ENCODE results near the gene HHIPL2.

Gene HHIPL2

DNA sequence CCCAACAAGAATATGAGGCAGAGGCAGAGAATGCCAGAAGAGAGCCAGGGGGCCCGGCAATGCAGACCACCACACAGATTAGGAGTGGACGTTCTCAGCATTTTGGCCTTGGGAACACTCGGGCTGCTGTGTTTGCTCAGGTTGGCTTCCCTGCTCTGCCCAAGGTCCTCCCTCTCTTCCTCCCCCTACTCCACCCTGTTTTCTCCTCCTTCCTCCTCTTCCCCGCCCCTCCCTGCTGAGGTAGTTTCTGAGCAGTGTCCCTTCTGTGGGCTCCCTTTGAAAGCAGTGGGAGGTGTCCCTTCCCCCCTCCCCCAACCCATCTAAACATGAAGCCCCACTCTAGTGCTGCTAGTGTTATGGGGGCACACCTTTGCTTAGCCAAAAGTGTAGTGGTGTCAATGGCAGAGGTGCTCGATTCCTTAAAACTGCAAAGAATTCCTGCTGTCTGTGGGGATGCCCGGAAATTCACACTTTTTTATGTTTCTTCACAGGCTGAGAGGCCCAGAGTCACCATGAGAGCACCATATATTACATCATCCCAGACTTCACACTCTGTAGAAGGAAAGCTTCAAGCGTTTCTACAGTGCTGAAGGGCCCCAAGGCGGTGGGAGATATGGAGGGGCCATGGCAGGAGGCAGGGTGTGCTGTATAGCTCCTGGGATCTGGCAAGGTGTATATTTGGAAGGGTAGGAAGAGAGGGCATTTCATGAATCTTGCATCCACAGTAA, at the start of gene HHIPL2:
Gene HHIPL2 (minus strand): TSS at position 161 of the 728 bp plus-strand sequence. CDS start 60 bp downstream, at position 101.
- DNase-seq = no peak

DNA sequence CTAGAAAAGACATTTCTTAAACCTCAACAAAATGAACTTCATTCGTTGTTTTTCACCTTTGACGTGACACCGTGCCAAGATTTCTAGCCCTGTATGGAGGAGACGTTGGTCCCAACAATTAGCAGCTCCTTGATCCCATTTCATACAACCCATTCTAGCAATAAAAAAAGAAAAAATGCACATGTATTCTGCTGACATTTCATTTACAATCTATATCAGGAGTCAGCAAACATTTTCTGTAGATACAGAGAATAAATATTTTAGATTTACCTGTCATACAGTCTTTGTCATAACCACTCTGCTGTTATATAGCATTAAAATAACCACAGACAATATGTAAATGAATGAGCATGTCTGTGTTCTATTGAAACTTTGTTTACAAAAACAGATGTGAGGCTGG, 48.8 kb upstream of the HHIPL2 start:
- DNase-seq = no peak

DNA sequence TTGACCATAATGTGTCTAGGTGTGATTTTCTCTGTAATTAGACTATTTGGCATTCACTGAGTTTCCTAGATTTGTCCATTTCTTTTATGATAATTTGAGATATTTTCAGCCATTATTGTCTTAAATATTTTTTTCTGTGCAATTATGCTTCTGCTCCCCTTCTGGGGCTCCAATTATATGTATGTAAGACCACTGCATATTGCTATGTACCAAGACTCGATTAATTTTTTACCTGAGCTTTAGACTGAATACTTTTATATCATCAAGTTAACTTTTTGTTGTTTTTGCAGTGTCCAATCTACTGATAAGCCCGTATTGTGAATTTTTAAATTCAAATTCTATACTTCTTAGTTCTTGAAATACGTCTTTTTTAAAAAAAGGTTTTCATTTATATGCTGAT, 46.9 kb upstream of the HHIPL2 start:
- DNase-seq = no peak

DNA sequence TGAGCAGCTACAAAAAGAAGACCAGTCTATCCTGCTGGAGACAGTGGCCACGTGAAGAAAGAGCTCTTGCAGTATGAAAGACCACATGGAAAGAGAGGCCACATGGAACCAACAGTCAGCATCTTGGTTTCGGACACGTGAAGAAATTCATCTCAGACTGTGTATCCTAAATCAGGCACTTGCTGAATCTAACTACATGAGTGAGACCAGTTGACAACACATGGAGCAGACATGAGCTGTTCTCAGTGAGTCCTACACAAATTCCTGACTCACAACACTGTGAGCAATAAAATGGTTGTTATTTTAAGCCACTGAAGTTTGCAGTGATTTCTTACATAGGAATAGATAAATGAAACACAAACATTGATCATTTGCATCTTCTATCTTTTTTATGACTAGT, 44.3 kb upstream of the HHIPL2 start:
- peak in 5 of 58 donors; percentile 4 to 19 (median 15) for DNase-seq

DNA sequence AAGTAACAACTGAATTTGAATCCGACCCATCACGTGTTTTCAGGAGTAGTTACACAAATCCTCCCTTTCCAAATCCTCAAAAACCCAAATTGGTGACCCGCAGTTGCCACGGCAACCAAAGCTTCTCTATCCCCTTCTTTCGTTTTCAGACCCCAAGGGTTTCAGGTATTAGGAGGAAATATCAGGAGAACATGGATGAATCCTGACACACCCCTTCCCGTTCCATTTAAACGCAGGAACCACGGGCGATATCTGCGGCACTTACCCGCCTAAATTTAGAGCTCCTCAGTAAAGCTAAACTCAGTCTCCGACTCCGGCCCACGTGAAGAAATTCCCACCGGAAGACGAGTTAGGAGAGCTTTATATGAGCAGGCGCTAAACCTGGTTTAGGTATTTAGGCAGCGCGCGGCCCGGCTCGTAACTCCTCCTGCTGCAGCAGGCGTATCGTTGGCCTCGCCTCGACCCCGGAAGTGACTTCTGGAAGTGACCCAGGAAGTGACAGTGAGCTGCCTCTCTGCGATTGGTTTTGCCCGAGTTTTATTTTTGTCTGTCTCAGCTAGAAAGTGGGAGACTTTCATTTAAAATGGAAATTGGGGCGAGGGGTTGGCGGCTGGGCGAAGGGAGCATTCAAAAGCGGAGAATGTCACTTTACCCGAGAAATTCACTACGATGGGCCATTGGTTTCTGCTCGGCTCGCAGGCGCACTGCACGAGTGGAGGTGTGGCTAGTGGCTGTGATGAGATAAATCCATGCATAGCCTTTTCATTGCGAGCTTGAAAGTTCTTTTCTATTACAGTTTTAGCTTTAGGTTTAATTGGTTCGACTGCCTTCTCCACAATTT, 41.8 kb upstream of the HHIPL2 start, which contains the start of gene TAF1A:
Gene TAF1A (minus strand): TSS at position 472 of the 841 bp plus-strand sequence.
- peak in 57 of 58 donors; percentile 11 to 89 (median 76) for DNase-seq

DNA sequence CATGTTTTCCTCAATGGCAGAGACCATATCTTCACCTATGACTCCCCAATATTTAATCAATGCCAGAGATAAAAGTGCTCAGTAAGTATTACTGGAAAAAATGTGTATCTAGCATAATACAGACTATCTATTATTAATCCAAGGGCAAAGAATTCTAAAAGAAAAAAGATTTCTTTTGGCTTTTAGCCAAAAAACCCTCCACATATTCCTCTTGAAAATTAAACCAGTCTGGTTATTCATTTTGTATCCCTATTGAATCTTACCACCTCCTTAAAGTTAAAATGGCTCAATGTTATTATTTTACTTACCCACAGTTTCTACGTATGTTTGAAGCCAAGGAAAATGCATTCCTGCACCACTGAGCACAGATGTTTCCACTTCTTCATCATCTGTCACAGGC, 40.2 kb upstream of the HHIPL2 start:
- no peak for DNase-seq

DNA sequence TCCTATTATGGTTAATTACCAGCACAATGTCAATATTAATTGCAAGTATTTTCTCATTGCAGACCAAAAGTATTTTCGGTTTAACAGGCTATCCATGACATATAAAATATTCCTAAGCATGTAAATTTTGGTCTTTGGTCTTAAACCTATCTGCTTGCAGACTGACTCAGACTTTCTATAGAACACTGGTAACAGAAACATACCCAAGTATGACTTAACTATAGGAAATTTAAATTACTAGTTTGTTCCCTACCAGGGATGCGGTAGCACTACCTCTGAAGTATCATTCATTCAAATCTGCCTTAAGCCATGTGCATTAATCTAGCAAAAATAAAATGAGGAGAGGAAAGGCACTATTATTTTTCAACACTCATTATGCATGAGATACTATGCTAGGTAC, 38.9 kb upstream of the HHIPL2 start:
- DNase-seq = no peak

DNA sequence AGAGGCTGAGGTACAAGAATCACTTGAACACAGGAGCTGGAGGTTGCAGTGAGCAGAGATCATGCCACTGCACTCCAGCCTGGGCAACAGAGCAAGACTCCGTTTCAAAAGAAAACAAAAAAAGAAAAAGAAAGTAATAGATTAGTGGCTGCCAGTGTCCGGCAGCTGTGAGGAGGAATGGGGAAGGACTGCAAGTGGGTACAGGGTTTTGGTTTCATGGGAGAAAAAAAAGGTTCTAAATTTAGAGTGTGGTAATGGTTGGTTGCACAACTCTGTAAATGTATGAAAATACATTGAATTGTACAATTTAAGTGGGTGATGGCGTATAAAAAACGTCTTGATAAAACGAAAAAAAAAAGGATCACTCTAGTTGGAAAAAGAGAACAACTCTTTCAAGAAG, 35.2 kb upstream of the HHIPL2 start:
- DNase-seq = no peak

DNA sequence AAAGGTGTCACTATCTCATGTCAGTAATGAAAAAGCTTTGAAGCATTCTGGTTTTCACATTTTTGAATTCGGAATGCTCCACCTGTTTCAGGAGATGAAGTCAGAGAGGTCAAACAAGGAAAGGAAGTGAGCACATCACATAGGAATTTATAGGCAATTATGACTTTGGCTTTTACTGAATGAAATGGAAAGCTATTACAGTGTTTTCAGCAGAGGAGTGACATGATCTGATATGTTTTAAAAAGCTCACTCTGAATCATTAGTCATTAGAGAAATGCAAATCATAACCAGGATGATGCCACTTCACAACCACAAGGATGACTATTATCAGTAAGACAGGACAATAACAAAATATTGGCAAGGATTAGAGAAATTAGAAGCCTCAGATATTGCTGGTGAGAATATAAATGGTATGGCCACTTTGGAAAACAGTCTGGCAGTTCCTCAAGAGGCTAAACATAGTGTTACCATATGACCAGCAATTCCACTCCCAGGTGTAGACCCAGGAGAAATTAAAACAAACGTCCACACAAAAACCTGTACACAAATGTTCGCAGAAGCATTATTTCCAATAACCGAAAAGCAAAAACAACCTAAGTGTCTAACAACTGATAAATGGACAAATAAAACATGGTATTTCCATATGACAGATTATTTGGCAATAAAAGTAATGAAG, 34.3 kb upstream of the HHIPL2 start:
- no peak for DNase-seq

DNA sequence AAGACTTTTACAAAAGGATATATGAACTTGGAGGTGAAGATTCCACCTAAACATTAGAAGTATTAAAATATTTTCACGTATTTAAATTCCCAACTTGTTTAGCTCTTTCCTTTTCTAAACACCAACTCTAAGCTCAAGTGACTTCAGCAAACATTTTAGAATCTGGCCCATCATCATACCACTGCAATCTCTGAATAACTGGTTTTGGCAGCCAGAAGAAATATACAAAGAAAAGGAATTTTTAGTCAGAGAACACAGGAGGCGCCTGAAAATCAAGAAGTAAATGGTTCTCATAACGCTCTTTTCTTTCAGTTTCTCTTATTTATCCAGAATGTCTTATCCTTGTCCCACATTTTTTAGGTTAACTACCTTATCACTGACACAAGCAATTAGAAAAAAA, 31.4 kb upstream of the HHIPL2 start:
- no peak for DNase-seq

DNA sequence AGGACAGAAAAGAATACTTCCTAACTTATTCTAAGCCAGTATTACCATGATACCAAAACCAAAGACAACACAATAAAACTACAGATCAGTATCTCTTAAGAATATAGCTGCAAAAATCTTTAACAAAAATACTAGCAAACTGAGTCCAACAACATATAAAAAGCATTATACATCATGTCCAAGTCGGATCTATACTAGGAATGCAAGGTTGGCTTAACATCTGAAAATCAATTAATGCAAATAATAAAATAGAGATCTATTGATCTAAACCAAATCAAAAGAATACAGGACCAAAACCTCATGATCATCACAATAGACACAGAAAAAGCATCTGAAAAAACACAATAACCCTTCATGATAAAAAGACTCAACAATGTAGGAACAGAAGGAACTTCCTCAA, 22.9 kb upstream of the HHIPL2 start:
- DNase-seq = no peak

DNA sequence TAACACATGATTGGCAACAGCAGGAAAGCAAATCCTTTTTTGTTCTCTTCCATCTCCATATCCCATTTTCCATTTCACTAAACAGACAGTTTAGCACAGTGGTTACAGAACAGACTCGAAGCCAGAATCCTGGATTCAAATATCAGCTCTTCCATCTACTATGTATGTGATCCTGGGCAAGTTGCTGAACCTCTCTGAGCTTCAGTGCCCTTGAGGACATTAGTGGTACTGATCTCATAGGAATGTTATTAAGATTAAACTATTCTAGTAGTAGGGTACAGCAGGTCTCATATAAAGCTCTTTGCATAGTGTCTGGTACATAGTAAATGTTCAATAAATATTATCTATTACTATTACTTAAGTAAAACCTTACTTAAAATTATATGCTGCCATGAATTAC, 13.8 kb upstream of the HHIPL2 start:
- DNase-seq = no peak

DNA sequence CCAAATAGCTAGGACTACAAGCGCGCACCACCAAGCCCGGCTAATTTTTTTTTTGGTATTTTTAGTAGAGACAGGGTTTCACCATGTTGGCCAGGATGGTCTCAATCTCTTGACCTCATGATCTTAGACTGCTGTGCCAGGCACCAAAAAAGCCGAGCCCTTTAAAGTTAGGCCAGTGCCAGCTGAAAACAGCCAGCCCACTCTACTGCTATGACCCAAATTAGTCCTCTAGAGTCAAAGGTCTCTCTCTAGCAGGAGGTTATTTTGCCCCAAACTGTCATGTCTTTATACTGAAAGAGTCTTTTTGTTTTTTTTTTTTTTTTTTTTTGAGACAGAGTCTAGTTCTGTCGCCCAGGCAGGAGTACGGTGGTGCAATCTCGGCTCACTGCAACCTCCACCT, 9.7 kb upstream of the HHIPL2 start:
- no peak for DNase-seq

DNA sequence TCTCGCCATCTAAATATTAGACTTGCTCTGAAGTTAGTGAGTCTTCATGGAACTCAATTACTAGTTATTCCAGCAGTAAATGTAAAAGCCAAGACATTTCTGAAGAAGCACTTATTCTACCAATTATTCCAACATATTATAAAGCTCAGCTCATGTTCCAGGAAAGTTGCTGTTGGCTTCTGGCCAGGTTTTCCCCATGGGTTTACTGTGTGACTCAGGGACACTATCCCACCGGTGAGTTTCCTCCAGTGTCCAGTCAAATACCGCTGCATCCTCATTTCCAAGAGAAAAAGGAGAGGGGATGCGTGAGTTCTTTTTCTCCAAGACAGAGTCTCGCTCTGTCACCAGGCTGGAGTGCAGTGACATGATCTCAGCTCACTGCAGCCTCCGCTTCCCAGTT, 9.2 kb upstream of the HHIPL2 start:
- DNase-seq = peak in 1 of 58 donors; percentile 12

DNA sequence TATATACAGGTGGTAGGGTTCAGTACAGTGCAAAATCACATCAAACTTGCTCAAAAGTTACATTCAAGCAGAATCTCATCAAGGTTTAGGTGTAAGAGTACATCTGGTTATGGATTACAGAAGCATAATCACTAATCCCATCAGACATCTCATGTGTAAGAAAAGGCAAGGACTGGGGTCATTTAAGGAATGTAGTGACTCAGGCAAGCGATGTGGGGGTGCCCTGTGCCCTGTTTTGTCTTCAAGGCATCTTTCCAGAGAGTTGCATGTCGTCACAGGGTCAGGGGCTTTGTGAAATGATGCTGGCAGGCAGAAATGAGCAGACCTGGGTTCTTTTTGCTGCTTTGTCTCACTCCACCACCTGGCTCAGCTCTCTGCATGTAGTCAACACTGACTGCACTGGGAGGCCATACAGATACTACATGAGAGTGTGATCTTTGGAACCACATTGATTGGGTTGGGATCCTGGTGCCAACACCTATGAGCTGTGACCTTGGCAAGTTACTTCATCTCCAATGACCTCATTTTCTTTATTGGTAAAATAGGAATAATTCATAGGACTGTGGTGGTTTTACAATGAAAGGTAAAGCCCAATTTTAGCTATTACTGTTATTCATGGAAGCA, 8.2 kb upstream of the HHIPL2 start:
- DNase-seq = no peak

DNA sequence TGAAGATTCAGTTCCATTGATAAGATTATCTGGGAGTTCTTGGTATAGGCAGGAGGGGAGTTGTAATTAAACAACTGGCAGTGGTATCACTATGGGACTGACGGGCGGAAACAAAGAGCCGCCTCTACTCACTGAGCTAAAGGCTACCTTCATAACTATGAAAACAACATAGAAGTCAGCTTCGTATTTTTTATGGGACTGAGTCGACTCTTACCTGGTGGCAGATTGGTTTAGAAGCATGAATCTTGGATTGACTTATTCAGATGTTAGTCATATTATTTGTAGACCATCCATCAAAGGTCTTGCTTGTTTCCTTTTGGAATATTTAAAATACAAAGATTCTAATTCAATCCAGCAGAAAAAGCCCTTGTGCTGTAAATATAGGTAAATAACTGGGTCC, 6.3 kb upstream of the HHIPL2 start:
- DNase-seq = no peak

DNA sequence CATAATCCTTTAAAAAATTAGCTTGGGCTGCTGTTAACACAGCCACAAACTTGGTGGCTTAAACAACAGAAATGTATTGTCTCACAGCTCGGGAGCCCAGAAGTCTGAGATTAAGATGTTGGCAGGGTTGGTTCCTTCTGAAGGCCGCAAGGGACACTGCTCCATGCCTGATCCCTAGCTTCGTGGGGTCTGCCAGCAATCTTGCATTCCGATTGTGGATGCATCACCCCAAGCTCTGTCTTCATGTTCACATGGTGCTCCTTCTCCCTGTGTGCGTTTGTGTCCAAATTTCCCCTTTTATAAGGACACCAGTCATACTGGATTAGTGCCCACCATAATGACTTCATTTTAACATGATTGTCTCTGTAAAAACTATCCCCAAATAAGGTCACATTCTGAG, 5.0 kb upstream of the HHIPL2 start:
- DNase-seq = no peak

DNA sequence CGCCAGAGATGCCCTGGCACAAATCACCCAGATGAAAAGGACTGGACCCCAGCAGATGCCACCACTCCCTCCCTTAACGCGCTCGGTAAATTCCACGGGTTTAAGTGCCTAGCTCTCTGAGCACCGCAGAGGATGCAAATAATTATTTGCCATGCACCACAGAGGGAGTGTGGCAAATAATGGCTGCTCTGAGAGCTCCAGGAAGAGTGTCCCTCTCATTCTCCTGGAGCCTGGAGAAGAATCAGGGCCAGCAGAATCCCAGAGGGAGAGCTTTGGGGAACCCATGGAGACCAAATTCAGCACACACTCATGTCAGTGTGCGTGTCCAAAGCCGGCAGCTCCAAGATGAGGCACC, 667 bp downstream of the HHIPL2 start:
- no peak for DNase-seq

DNA sequence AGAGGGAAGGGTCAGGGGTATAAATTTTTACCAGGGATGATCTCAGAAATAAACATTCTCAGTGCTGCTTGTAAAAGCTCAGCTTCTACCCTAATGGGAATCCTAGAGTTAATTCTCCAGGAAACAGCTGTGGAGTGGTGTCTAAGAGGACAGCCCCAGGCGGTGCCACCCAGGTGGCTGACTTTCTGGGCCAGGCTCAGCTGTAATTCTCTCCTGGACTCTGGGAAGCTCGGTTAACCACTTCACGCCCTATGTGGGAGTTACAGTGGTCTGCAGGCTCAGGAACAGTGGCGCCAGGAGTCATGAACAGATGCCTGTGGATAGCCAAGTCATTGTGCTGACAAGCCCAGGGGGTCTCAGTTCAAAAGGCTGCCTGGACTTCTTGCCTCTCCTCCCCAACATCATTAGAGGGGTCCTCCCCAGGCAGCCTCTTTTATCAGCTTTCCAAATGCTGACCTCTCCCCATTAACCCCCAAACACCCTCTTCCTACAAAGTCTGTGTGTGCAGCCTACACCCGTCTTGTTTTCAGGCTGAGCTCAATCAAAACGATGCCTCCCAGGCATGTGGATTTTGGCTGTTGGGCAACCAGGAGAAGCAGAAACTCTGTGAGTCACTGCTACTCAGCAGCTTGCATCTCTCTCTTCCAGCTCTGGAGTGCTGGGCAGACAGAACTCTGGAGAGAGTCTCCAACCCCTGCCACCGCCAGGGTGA, 1.2 kb downstream of the HHIPL2 start:
- peak in 8 of 58 donors; percentile 3 to 19 (median 9) for DNase-seq

DNA sequence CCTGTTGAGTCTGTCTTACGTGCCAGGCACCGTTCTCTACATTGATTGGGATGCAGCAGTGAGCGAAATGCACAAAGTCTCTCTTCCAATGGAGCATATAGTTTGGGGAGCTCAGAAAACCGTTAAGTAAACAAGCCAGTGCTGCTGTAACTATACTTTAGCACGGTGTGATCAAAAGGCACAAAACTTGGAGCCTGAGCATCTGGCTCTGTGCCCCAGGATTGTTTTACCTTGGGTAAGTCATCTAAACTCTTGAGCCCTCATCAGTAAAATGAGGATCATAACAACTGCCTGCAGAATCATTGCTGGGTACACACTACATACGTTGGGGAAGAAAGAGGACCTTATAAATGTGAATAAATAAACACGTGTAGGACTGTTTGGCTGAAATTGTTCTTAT, 1.8 kb downstream of the HHIPL2 start:
- no peak for DNase-seq

DNA sequence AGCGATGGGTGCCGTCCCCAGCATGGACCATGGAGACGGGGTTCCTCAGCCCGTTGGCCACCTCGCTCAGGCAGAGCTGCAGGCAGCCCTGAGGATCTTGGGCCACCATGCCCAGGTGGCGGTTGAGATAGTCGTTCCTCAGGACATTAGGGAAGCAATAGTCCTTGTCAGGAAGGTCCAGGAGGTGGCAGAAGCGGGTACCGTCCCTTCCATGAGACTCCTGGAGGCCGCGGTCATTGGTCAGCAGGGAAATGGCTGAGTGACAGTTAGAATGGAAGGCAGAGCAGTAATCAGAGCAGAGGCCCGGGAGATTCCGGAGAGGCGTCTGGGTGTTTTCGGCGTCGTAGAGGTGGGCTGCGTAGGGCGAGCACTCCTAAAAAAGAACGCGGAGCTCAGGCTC, 4.1 kb downstream of the HHIPL2 start:
- DNase-seq = no peak
